ENCODE data around the gene MGP.

MGP gene

GRCh38 chr12:14853961-14854360 is 31.7 kb downstream of the MGP start:
- Histone ChIP-seq H3K4me1 (ENCODE audit: control insufficient read depth, insufficient read depth, low read length) (peaks cover 5% of the 10 kb centered on the region; the same call in 1 of the 2 replicates), H3K36me3 (ENCODE audit: control insufficient read depth in 2 of 2, insufficient read depth in 1 of 2, low read length in 2 of 2) (no peaks in the 10 kb centered on the region), H3K9me3 (ENCODE audit: control insufficient read depth, insufficient read depth, low read depth, low read length) (no peaks in the 10 kb centered on the region), H3K27ac (ENCODE audit: extremely low read depth, low read depth, low read length) (no peak overlapping the region), H3K4me3 (ENCODE audit: low read depth, low read length) (no peak overlapping the region)
- TF ChIP-seq ZNF596 (tag by site-specific recombination; IDR thresholded peaks at IDR 0.05) (no peak), KLF8 (tag by site-specific recombination; IDR thresholded peaks at IDR 0.05) (no peak), ZIC2 (tag by site-specific recombination; IDR thresholded peaks at IDR 0.05) (no peak)
- CTCF ChIA-PET: no interaction called here
- POLR2A ChIA-PET: no interaction called here

GRCh38 chr12:14852880-14853279 is 32.8 kb downstream of the MGP start:
- CTCF ChIA-PET: interaction anchor here (1.1 kb wide), 1 partner anchor 144 kb away, joined by 3 read pairs; no protein-coding TSS in a partner anchor
- POLR2A ChIA-PET: no interaction called here
- TF ChIP-seq EGR2 (tag by site-specific recombination; IDR thresholded peaks at IDR 0.05; ENCODE audit: low read depth): no peak
- TF ChIP-seq, protein P1, sequence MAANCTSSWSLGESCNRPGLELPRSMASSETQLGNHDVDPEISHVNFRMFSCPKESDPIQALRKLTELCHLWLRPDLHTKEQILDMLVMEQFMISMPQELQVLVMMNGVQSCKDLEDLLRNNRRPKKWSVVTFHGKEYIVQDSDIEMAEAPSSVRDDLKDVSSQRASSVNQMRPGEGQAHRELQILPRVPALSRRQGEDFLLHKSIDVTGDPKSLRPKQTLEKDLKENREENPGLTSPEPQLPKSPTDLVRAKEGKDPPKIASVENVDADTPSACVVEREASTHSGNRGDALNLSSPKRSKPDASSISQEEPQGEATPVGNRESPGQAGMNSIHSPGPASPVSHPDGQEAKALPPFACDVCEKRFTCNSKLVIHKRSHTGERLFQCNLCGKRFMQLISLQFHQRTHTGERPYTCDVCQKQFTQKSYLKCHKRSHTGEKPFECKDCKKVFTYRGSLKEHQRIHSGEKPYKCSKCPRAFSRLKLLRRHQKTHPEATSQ (tag by site-specific recombination; IDR thresholded peaks at IDR 0.05): no peak
- no peak for TF ChIP-seq ZNF580 (tag by site-specific recombination; IDR thresholded peaks at IDR 0.05)
- no peaks in the 10 kb centered on the region for H3K9me3 ChIP-seq (ENCODE audit: control insufficient read depth, insufficient read depth, low read depth, low read length)
- H3K36me3 ChIP-seq (ENCODE audit: control insufficient read depth in 2 of 2, insufficient read depth in 1 of 2, low read length in 2 of 2): no peaks in the 10 kb centered on the region
- H3K4me1 ChIP-seq (ENCODE audit: control insufficient read depth, insufficient read depth, low read length): peaks cover 5% of the 10 kb centered on the region; the same call in 1 of the 2 replicates
- H3K27ac ChIP-seq (ENCODE audit: extremely low read depth, low read depth, low read length): no peak overlapping the region
- no peak overlapping the region for H3K4me3 ChIP-seq (ENCODE audit: low read depth, low read length)

GRCh38 chr12:14850929-14851663 is 34.6 kb downstream of the MGP start:
- Histone ChIP-seq H3K9me3 (ENCODE audit: control insufficient read depth, insufficient read depth, low read depth, low read length) (no peaks in the 10 kb centered on the region), H3K36me3 (ENCODE audit: control insufficient read depth in 2 of 2, insufficient read depth in 1 of 2, low read length in 2 of 2) (no peaks in the 10 kb centered on the region), H3K27ac (ENCODE audit: extremely low read depth, low read depth, low read length) (no peak overlapping the region), H3K4me1 (ENCODE audit: control insufficient read depth, insufficient read depth, low read length) (peaks cover 5% of the 10 kb centered on the region; the same call in 1 of the 2 replicates), H3K4me3 (ENCODE audit: low read depth, low read length) (no peak overlapping the region)
- ChIA-PET CTCF (interaction anchor here (0.7 kb wide), 1 partner anchor 114 kb away, joined by 3 read pairs; no protein-coding TSS in a partner anchor), POLR2A (no interaction called here)
- TF ChIP-seq, protein P2, sequence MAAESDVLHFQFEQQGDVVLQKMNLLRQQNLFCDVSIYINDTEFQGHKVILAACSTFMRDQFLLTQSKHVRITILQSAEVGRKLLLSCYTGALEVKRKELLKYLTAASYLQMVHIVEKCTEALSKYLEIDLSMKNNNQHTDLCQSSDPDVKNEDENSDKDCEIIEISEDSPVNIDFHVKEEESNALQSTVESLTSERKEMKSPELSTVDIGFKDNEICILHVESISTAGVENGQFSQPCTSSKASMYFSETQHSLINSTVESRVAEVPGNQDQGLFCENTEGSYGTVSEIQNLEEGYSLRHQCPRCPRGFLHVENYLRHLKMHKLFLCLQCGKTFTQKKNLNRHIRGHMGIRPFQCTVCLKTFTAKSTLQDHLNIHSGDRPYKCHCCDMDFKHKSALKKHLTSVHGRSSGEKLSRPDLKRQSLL (tag by site-specific recombination; IDR thresholded peaks at IDR 0.05): no peak
- TF ChIP-seq ZNF514 (tag by site-specific recombination; IDR thresholded peaks at IDR 0.05): no peak
- TF ChIP-seq ZNF341 (tag by site-specific recombination; IDR thresholded peaks at IDR 0.05; ENCODE audit: low read depth): no peak
- TF ChIP-seq ZNF510 (tag by site-specific recombination; IDR thresholded peaks at IDR 0.05; ENCODE audit: insufficient replicate concordance): no peak
- TF ChIP-seq ZNF658 (tag by site-specific recombination; IDR thresholded peaks at IDR 0.05): no peak
- TF ChIP-seq, protein P3, sequence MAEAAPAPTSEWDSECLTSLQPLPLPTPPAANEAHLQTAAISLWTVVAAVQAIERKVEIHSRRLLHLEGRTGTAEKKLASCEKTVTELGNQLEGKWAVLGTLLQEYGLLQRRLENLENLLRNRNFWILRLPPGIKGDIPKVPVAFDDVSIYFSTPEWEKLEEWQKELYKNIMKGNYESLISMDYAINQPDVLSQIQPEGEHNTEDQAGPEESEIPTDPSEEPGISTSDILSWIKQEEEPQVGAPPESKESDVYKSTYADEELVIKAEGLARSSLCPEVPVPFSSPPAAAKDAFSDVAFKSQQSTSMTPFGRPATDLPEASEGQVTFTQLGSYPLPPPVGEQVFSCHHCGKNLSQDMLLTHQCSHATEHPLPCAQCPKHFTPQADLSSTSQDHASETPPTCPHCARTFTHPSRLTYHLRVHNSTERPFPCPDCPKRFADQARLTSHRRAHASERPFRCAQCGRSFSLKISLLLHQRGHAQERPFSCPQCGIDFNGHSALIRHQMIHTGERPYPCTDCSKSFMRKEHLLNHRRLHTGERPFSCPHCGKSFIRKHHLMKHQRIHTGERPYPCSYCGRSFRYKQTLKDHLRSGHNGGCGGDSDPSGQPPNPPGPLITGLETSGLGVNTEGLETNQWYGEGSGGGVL (tag by site-specific recombination; IDR thresholded peaks at IDR 0.05): no peak
- TF ChIP-seq, protein P4, sequence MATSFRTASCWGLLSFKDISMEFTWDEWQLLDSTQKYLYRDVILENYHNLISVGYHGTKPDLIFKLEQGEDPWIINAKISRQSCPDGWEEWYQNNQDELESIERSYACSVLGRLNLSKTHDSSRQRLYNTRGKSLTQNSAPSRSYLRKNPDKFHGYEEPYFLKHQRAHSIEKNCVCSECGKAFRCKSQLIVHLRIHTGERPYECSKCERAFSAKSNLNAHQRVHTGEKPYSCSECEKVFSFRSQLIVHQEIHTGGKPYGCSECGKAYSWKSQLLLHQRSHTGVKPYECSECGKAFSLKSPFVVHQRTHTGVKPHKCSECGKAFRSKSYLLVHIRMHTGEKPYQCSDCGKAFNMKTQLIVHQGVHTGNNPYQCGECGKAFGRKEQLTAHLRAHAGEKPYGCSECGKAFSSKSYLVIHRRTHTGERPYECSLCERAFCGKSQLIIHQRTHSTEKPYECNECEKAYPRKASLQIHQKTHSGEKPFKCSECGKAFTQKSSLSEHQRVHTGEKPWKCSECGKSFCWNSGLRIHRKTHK (tag by site-specific recombination; IDR thresholded peaks at IDR 0.05): no peak
- no peak for TF ChIP-seq ZNF324 (tag by site-specific recombination; IDR thresholded peaks at IDR 0.05)
- no peak for TF ChIP-seq ZNF184 (tag by site-specific recombination; IDR thresholded peaks at IDR 0.05)
- no peak for TF ChIP-seq MZF1 (tag by site-specific recombination; IDR thresholded peaks at IDR 0.05; ENCODE audit: borderline replicate concordance)
- no peak for TF ChIP-seq ZNF785 (tag by site-specific recombination; IDR thresholded peaks at IDR 0.05)
